Activated CD8-positive, alpha-beta memory T cell treated with anti-CD3 and anti-CD28 coated beads, Interleukin-2, amount 10 ng/mL, durations not matched to agents 7 days and 5 days (primary cell): ENCODE results near the gene DNAJC21. TPM values are rescaled to one million over a fixed set of nuclear protein-coding genes. Genes with fewer than 3 reads are reported as not detected.

ENCODE experiments used
- ATAC-seq: fragments of 150-1000 bp; cut with Tn5 transposase; one replicate; pipeline ENCODE4 v1.10.0; 2021; ENCODE audit warnings: moderate library complexity
- CTCF ChIA-PET: fragments of 350-600 bp; sonication (Branson Sonifier 250); formaldehyde crosslinking; loops from one replicate; lab custom pipeline; 2021; ENCODE audit warnings: antibody characterized with exemption; lab: Charles Lee
- DNase-seq: peaks from one replicate; pipeline ENCODE4 v3.0.0-alpha.2; 2020
- H3K27ac Mint-ChIP-seq: one replicate; pipeline ENCODE4 v1.8.0; 2021; ENCODE audit warnings: mild to moderate bottlenecking, mixed read lengths
- H3K27me3 Mint-ChIP-seq: one replicate; pipeline ENCODE4 v1.8.0; 2021; ENCODE audit warnings: mixed read lengths
- H3K36me3 Mint-ChIP-seq: one replicate; pipeline ENCODE4 v1.8.0; 2021; ENCODE audit warnings: mild to moderate bottlenecking, mixed read lengths
- H3K4me1 Mint-ChIP-seq: one replicate; pipeline ENCODE4 v1.8.0; 2021; ENCODE audit warnings: mixed read lengths
- H3K4me3 Mint-ChIP-seq: one replicate; pipeline ENCODE4 v1.8.0; 2021; ENCODE audit warnings: mild to moderate bottlenecking, moderate library complexity, mixed read lengths
- H3K9me3 Mint-ChIP-seq: one replicate; pipeline ENCODE4 v1.8.0; 2022; ENCODE audit warnings: low read depth, mixed read lengths
- total RNA-seq, 2 experiments: library from RNA; stranded (reverse); gene quantifications; one replicate each; pipeline ENCODE4 v1.2.3, GENCODE V29; 2021

DNAJC21 gene
- total RNA-seq, 2 experiments from 2014 or later: 50.6 to 54.6 TPM

GRCh38 chr5:34927785-34928184, 1.6 kb upstream of the DNAJC21 start:
- H3K4me1 Mint-ChIP-seq: peaks cover 46% of the 10 kb centered on the region
- ATAC-seq: no peak
- H3K36me3 Mint-ChIP-seq: peaks cover 35% of the 10 kb centered on the region
- H3K4me3 Mint-ChIP-seq: no peak overlapping the region
- H3K9me3 Mint-ChIP-seq: no peaks in the 10 kb centered on the region
- CTCF ChIA-PET: interaction anchor here (3.6 kb wide), 1 partner anchor 12 kb away, joined by 29 read pairs; the partner anchor contains the start of genes BRIX1 and RAD1
- no peaks in the 10 kb centered on the region for H3K27me3 Mint-ChIP-seq
- no peak for DNase-seq
- no peak overlapping the region for H3K27ac Mint-ChIP-seq

- no peaks in the 10 kb centered on the region for H3K27me3 Mint-ChIP-seq
- ATAC-seq: no peak
- CTCF ChIA-PET: interaction anchor here (3.6 kb wide), 1 partner anchor 12 kb away, joined by 29 read pairs; the partner anchor contains the start of genes BRIX1 and RAD1
- H3K27ac Mint-ChIP-seq: no peak overlapping the region
- no peaks in the 10 kb centered on the region for H3K9me3 Mint-ChIP-seq
- peaks cover 44% of the 10 kb centered on the region for H3K4me1 Mint-ChIP-seq
- peaks cover 35% of the 10 kb centered on the region for H3K36me3 Mint-ChIP-seq
- DNase-seq: no peak
- H3K4me3 Mint-ChIP-seq: no peak overlapping the region
Measured at GRCh38 chr5:34928267-34928666, 1.1 kb upstream of the DNAJC21 start.

DNA sequence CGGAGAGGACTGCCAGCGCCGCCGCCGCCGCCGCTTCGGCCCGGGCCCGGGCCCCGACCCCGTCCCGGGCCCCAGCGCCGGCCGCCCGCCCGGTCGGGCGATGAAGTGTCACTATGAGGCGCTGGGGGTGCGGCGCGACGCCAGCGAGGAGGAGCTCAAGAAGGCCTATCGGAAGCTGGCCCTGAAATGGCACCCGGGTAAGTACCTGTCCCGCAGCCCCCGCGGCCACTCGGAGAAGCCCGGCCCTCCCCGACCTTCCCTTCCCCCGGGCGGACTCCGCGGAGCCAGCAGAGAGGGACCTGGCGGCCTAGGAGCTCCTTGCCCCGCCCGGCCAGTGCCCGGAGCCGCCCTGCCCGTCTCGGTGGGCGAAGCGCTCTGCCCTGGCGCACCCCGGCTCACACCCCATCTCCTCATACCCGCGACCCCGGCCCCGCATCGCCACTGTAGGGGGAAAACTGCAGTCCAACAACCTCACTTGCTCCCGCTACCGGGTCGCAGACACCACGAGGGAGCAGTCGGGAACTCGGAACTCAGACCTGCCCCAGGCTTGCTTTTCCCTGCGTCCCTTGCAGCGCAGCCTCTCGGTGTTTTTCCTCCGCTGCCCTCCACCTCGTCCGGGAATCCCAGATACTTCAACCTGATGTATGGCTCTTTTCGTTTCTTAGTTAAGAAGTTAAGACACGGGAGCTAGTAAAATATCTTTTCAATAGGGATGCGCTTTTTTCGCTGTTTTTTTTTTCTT, 532 bp downstream of the DNAJC21 start:
- DNase-seq (peak; percentile 89), ATAC-seq (peak; percentile 77)
- Mint-ChIP-seq H3K4me1 (peaks cover 37% of the 10 kb centered on the region), H3K36me3 (peaks cover 30% of the 10 kb centered on the region), H3K4me3 (peak overlapping the region; percentile 93), H3K27ac (peak overlapping the region; percentile 96), H3K27me3 (no peaks in the 10 kb centered on the region), H3K9me3 (no peaks in the 10 kb centered on the region)
- CTCF ChIA-PET: interaction anchor here (0.9 to 3.6 kb wide), 6 partner anchors 9 to 20 kb away, joined by 3 to 29 read pairs (median 4); partner anchors contain the start of genes BRIX1 and RAD1

- Mint-ChIP-seq H3K27me3 (no peaks in the 10 kb centered on the region), H3K9me3 (no peaks in the 10 kb centered on the region), H3K36me3 (peaks cover 30% of the 10 kb centered on the region), H3K27ac (peak overlapping the region; percentile 96), H3K4me1 (peaks cover 34% of the 10 kb centered on the region), H3K4me3 (peak overlapping the region; percentile 93)
- CTCF ChIA-PET: interaction anchor here (1.5 to 3.6 kb wide), 3 partner anchors 10 to 21 kb away, joined by 4 to 29 read pairs (median 4); partner anchors contain the start of genes BRIX1 and RAD1
- DNase-seq (no peak), ATAC-seq (no peak)
Measured at GRCh38 chr5:34930462-34930844, 1.1 kb downstream of the DNAJC21 start.

DNA sequence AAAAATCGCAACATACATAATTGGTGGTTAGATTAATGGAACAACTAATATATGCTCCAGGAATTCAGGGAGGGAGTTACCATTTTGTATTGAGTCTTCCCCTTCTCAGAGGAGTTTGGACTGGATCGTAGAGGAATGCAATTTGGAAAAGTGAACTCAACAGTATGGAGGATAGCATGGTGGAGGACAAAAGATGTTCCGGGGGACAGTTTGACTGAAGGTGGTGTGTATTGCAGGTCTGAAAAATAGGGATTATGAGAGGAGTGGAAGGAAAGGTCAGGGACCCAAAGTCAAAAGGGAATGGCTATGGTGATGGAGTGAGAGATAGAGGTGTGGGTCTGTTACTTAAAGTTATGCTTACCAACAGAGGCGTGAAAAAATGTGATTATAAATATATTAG, 1.5 kb downstream of the DNAJC21 start:
- Mint-ChIP-seq H3K27me3 (no peaks in the 10 kb centered on the region), H3K36me3 (peaks cover 27% of the 10 kb centered on the region), H3K9me3 (no peaks in the 10 kb centered on the region), H3K4me1 (peaks cover 33% of the 10 kb centered on the region), H3K27ac (peak overlapping the region; percentile 96), H3K4me3 (peak overlapping the region; percentile 93)
- CTCF ChIA-PET: interaction anchor here (1.5 to 3.6 kb wide), 3 partner anchors 10 to 21 kb away, joined by 4 to 29 read pairs (median 4); partner anchors contain the start of genes BRIX1 and RAD1
- no peak for ATAC-seq
- DNase-seq: no peak

GRCh38 chr5:34932947-34933346, 3.6 kb downstream of the DNAJC21 start:
- ATAC-seq (no peak), DNase-seq (no peak)
- Mint-ChIP-seq H3K27ac (no peak overlapping the region), H3K4me1 (peaks cover 30% of the 10 kb centered on the region), H3K4me3 (no peak overlapping the region), H3K9me3 (no peaks in the 10 kb centered on the region), H3K27me3 (no peaks in the 10 kb centered on the region), H3K36me3 (peaks cover 26% of the 10 kb centered on the region)
- CTCF ChIA-PET: interaction anchor here (1.3 kb wide), 1 partner anchor 11 kb away, joined by 3 read pairs; no protein-coding TSS in a partner anchor

GRCh38 chr5:34941936-34942335, 12.6 kb downstream of the DNAJC21 start:
- DNase-seq: no peak
- Mint-ChIP-seq H3K4me1 (no peaks in the 10 kb centered on the region), H3K36me3 (peaks cover 46% of the 10 kb centered on the region), H3K9me3 (no peaks in the 10 kb centered on the region), H3K27ac (no peak overlapping the region), H3K4me3 (no peak overlapping the region), H3K27me3 (no peaks in the 10 kb centered on the region)
- CTCF ChIA-PET: interaction anchor here (0.6 kb wide), 1 partner anchor 1328 kb away, joined by 3 read pairs; no protein-coding TSS in a partner anchor
- no peak for ATAC-seq

- CTCF ChIA-PET: interaction anchor here (0.8 to 1.1 kb wide), 2 partner anchors 10 to 1006 kb away, joined by 3 read pairs; no protein-coding TSS in a partner anchor
Measured at GRCh38 chr5:34944044-34944443, 14.7 kb downstream of the DNAJC21 start.

GRCh38 chr5:34944460-34945047, 15.2 kb downstream of the DNAJC21 start:
- Mint-ChIP-seq H3K36me3 (peaks cover 42% of the 10 kb centered on the region), H3K4me3 (no peak overlapping the region), H3K4me1 (no peaks in the 10 kb centered on the region)

More at GRCh38 chr5:34944044-34944443, 14.7 kb downstream of the DNAJC21 start:
- Mint-ChIP-seq H3K4me1 (no peaks in the 10 kb centered on the region), H3K4me3 (no peak overlapping the region), H3K27ac (peak overlapping the region; percentile 27), H3K27me3 (no peaks in the 10 kb centered on the region), H3K36me3 (peaks cover 42% of the 10 kb centered on the region), H3K9me3 (no peaks in the 10 kb centered on the region)
- ATAC-seq (no peak), DNase-seq (no peak)

DNA sequence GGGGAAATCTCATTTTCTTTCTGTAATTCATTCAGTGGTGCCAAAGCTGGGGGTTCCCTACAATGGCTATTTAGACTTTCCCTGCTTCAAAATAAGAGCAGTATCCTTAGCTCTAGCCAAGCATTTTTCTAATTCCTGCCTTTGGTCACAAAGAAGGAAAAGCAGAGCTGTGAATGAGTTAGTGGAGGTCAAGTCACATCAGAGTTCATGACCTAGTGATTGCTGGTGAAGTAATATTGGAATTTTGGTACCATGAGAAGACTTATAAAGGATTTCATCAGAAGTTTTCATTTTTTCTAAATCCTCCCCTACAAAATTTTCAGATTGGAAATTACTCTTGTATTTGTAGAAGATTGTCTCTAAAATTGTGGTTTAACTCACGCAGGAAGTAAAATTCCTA, 28.0 kb downstream of the DNAJC21 start:
- Mint-ChIP-seq H3K9me3 (no peaks in the 10 kb centered on the region), H3K36me3 (peaks cover 18% of the 10 kb centered on the region), H3K27ac (no peak overlapping the region), H3K4me1 (peaks cover 23% of the 10 kb centered on the region), H3K4me3 (no peak overlapping the region), H3K27me3 (no peaks in the 10 kb centered on the region)
- ATAC-seq: no peak
- CTCF ChIA-PET: interaction anchor here (1.0 to 3.7 kb wide), 2 partner anchors 12 to 45 kb away, joined by 3 to 30 read pairs; no protein-coding TSS in a partner anchor
- no peak for DNase-seq

More at GRCh38 chr5:34944460-34945047, 15.2 kb downstream of the DNAJC21 start:
- no peak for DNase-seq
- H3K27me3 Mint-ChIP-seq: no peaks in the 10 kb centered on the region
- CTCF ChIA-PET: interaction anchor here (0.8 to 1.1 kb wide), 2 partner anchors 11 to 1006 kb away, joined by 3 read pairs; no protein-coding TSS in a partner anchor
- H3K27ac Mint-ChIP-seq: no peak overlapping the region
- no peak for ATAC-seq
- H3K9me3 Mint-ChIP-seq: no peaks in the 10 kb centered on the region

- DNase-seq: no peak
- Mint-ChIP-seq H3K4me3 (no peak overlapping the region), H3K36me3 (peaks cover 16% of the 10 kb centered on the region), H3K9me3 (no peaks in the 10 kb centered on the region), H3K27ac (no peak overlapping the region), H3K4me1 (peaks cover 23% of the 10 kb centered on the region), H3K27me3 (no peaks in the 10 kb centered on the region)
- no peak for ATAC-seq
- CTCF ChIA-PET: interaction anchor here (1.0 to 3.7 kb wide), 4 partner anchors 8 to 44 kb away, joined by 3 to 30 read pairs (median 4); no protein-coding TSS in a partner anchor
Measured at GRCh38 chr5:34957857-34958690, 28.7 kb downstream of the DNAJC21 start.

DNA sequence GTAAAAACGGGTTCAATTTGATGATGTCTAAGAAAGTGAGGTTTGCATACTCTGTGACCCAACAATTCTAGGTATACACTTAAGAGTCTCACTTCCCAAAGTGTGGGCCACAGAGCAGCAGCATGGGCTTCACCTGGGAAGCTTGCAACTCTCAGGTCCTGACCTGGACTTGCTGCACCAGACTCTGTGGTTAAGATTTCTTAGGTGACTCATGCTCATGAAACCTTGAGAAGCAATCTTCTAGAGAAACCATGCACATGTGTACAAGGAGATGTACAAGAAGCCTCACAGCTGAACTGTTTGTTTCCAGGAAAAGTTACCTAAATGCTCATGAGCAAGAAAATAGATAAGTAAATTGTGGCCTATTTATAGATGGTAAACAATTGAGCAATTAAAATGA, 30.0 kb downstream of the DNAJC21 start:
- Mint-ChIP-seq H3K4me3 (no peak overlapping the region), H3K36me3 (peaks cover 13% of the 10 kb centered on the region), H3K27ac (no peak overlapping the region), H3K9me3 (no peaks in the 10 kb centered on the region), H3K4me1 (peaks cover 23% of the 10 kb centered on the region), H3K27me3 (no peaks in the 10 kb centered on the region)
- DNase-seq (peak; percentile 44), ATAC-seq (peak; percentile 73)
- CTCF ChIA-PET: interaction anchor here (0.7 to 3.7 kb wide), 3 partner anchors 9 to 255 kb away, joined by 3 to 30 read pairs (median 4); no protein-coding TSS in a partner anchor
